MM.1S (cell line): Measurements from ENCODE around the gene XRCC5.

Source experiments
- DNase-seq: peaks from one replicate; pipeline ENCODE4 v3.0.0-alpha.2; 2015
- H2AFZ ChIP-seq: fragments of 300-600 bp; sonication (generic); 2 replicates; pipeline ENCODE4 v1.6.0; 2016; ENCODE audit warnings: antibody characterized with exemption, low read length
- H3F3A ChIP-seq: fragments of 300-600 bp; sonication (generic); 2 replicates; pipeline ENCODE4 v1.6.1; 2016; ENCODE audit warnings: mild to moderate bottlenecking, antibody characterized with exemption, low read length, moderate library complexity, mixed read lengths; ENCODE audit not compliant: insufficient read depth
- H3K27ac ChIP-seq: fragments of 300-600 bp; sonication (generic); 2 replicates; pipeline ENCODE4 v1.5.1; 2016; ENCODE audit warnings: mild to moderate bottlenecking, low read length
- H3K27me3 ChIP-seq: fragments of 300-600 bp; sonication (generic); replicated peaks from 2 replicates; pipeline ENCODE4 v1.6.0; 2016; ENCODE audit warnings: low read length; ENCODE audit not compliant: insufficient read depth
- H3K36me3 ChIP-seq: fragments of 300-600 bp; sonication (generic); replicated peaks from 2 replicates; pipeline ENCODE4 v1.6.1; 2016; ENCODE audit warnings: mild to moderate bottlenecking, low read length, mixed read lengths; ENCODE audit not compliant: insufficient read depth
- H3K4me1 ChIP-seq: fragments of 300-600 bp; sonication (generic); 2 replicates; pipeline ENCODE4 v1.6.1; 2016; ENCODE audit warnings: low read length, mixed read lengths
- H3K4me2 ChIP-seq: fragments of 300-600 bp; sonication (generic); 2 replicates; pipeline ENCODE4 v1.6.0; 2016; ENCODE audit warnings: low read depth, low read length
- H3K4me3 ChIP-seq: fragments of 300-600 bp; sonication (generic); 2 replicates; pipeline ENCODE4 v1.5.1; 2016; ENCODE audit warnings: low read length, mixed read lengths
- H3K79me2 ChIP-seq: fragments of 300-600 bp; sonication (generic); 2 replicates; pipeline ENCODE4 v1.6.1; 2016; ENCODE audit warnings: mixed run types, low read length, mixed read lengths
- H3K9ac ChIP-seq: fragments of 300-600 bp; sonication (generic); 2 replicates; pipeline ENCODE4 v1.6.1; 2016; ENCODE audit warnings: low read length, mixed read lengths
- H3K9me2 ChIP-seq: fragments of 300-600 bp; sonication (generic); replicated peaks from 2 replicates; pipeline ENCODE4 v1.6.1; 2016; ENCODE audit warnings: mild to moderate bottlenecking, low read length, mixed read lengths; ENCODE audit not compliant: insufficient read depth
- H3K9me3 ChIP-seq: fragments of 300-600 bp; sonication (generic); replicated peaks from 2 replicates; pipeline ENCODE4 v1.6.1; 2016; ENCODE audit warnings: mild to moderate bottlenecking, low read length, mixed read lengths; ENCODE audit not compliant: insufficient read depth
- H4K20me1 ChIP-seq: fragments of 300-600 bp; sonication (generic); 2 replicates; pipeline ENCODE4 v1.6.1; 2016; ENCODE audit warnings: mild to moderate bottlenecking, low read length, moderate library complexity, mixed read lengths; ENCODE audit not compliant: insufficient read depth
- EZH2 ChIP-seq: fragments of 300-600 bp; sonication (generic); optimal IDR thresholded peaks from 2 replicates; pipeline ENCODE3; 2017; ENCODE audit warnings: low read depth, mild to moderate bottlenecking, antibody characterized with exemption, low read length, mixed read lengths
- EZH2phosphoT487 ChIP-seq: fragments of 300-600 bp; sonication (generic); IDR thresholded peaks from 2 replicates; pipeline ENCODE4 v1.6.1; 2018; ENCODE audit warnings: antibody characterized with exemption, low read length
- TF ChIP-seq, protein P1 (sequence below): fragments of 300-600 bp; sonication (generic); IDR thresholded peaks from 2 replicates; pipeline ENCODE4 v1.5.1; 2016; ENCODE audit warnings: antibody characterized with exemption, low read length, mixed read lengths

The XRCC5 gene

DNA sequence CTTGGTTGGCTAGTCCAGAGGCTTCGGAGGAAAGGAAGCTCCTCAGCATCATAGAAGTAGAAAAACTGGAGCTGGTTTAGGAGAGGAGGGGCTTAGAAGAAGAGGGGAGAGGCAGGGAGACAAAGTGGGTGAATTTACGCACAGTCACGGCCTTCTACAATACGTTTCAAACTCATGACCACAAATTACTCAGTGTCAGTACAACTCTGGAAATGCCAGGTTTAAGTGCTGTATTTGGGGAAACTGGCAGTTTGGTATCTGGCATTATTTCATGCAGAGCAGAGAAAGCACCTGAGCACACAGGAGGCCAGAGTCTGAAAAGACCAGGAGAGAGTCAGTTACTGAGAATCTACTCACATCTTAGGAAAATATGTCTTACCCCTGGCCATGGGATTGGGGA lies 55.4 kb downstream of the XRCC5 start:
- Histone ChIP-seq H3K27ac (no peak overlapping the region), H3K9ac (no peak overlapping the region), H3K4me1 (peaks cover 9% of the 10 kb centered on the region), H3K4me2 (no peak overlapping the region), H2AFZ (no peak overlapping the region), H3K4me3 (no peak overlapping the region), H3K9me3 (no peaks in the 10 kb centered on the region), H3K36me3 (peaks cover 34% of the 10 kb centered on the region), H3K9me2 (no peaks in the 10 kb centered on the region), H4K20me1 (no peaks in the 10 kb centered on the region), H3F3A (no peaks in the 10 kb centered on the region; the same call in 1 of the 2 replicates), H3K27me3 (no peaks in the 10 kb centered on the region), H3K79me2 (peaks cover 91% of the 10 kb centered on the region)
- no peak for DNase-seq
- no peak for TF ChIP-seq EZH2phosphoT487
- no peak for TF ChIP-seq EZH2
- TF ChIP-seq, protein P1, sequence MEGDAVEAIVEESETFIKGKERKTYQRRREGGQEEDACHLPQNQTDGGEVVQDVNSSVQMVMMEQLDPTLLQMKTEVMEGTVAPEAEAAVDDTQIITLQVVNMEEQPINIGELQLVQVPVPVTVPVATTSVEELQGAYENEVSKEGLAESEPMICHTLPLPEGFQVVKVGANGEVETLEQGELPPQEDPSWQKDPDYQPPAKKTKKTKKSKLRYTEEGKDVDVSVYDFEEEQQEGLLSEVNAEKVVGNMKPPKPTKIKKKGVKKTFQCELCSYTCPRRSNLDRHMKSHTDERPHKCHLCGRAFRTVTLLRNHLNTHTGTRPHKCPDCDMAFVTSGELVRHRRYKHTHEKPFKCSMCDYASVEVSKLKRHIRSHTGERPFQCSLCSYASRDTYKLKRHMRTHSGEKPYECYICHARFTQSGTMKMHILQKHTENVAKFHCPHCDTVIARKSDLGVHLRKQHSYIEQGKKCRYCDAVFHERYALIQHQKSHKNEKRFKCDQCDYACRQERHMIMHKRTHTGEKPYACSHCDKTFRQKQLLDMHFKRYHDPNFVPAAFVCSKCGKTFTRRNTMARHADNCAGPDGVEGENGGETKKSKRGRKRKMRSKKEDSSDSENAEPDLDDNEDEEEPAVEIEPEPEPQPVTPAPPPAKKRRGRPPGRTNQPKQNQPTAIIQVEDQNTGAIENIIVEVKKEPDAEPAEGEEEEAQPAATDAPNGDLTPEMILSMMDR, result no peak

DNA sequence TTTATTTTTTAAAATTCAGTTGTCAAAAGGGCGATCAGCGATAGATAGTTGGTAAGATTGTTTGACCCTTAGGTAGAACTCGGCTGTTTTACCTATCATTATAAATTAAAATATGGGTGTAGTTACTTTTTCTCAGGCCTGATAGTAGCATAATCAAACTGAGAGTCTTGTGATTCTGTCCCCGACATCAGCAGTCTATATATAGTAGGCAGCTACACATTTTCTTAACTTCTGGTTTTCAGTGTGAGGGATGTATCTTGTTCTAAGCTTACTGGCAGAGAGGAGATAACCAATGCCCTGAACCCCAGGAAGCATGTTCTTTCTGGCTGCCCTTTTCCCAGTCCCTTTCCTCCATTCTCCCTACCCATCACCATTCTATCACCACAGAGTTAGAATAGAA lies 56.6 kb downstream of the XRCC5 start:
- DNase-seq, result no peak
- TF ChIP-seq EZH2phosphoT487, result no peak
- TF ChIP-seq EZH2, result no peak
- TF ChIP-seq, protein P1, result no peak
- Histone ChIP-seq H3K36me3 (peaks cover 27% of the 10 kb centered on the region), H3K4me1 (peaks cover 9% of the 10 kb centered on the region), H3K4me3 (no peak overlapping the region), H3K27me3 (no peaks in the 10 kb centered on the region), H3K27ac (peak overlapping the region; percentile 14; the same call in 1 of the 2 replicates), H3F3A (no peaks in the 10 kb centered on the region), H3K9me3 (no peaks in the 10 kb centered on the region), H4K20me1 (no peaks in the 10 kb centered on the region), H3K4me2 (no peak overlapping the region), H3K9me2 (no peaks in the 10 kb centered on the region), H3K9ac (no peak overlapping the region), H2AFZ (no peak overlapping the region), H3K79me2 (peaks cover 91% of the 10 kb centered on the region)

DNA sequence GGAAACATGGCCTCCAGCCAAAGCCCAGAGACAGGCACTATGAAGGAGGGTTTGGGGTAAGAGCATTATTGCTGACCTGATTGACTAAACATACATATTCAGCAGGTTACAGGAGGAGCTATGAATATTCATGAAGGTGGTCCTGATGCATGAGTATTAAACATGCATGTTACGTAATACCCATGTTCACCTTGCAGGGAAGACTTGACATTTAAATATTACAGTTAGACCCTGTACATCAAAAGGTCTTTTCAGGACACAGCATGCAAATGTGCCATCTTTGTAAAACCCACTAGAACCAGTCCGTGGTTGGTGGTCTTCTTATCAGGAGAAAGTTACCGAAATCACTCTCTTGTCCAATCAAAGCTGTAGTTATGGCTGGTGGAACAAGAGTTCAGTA lies 59.9 kb downstream of the XRCC5 start:
- Histone ChIP-seq H3K27ac (no peak overlapping the region), H3K9me2 (no peaks in the 10 kb centered on the region), H2AFZ (no peak overlapping the region), H3K4me3 (no peak overlapping the region), H3F3A (no peaks in the 10 kb centered on the region), H4K20me1 (no peaks in the 10 kb centered on the region), H3K79me2 (peaks cover 96% of the 10 kb centered on the region), H3K9me3 (no peaks in the 10 kb centered on the region), H3K9ac (no peak overlapping the region), H3K4me2 (no peak overlapping the region), H3K27me3 (no peaks in the 10 kb centered on the region), H3K36me3 (peaks cover 13% of the 10 kb centered on the region), H3K4me1 (peaks cover 9% of the 10 kb centered on the region)
- TF ChIP-seq, protein P1, result no peak
- TF ChIP-seq EZH2 (no peak), EZH2phosphoT487 (no peak)
- DNase-seq, result no peak
